ENCODE results near the gene AVPR1B.
"Not testable (repeated sequence)": the region's sequence is repeated elsewhere in the genome, so short reads cannot be mapped to it uniquely, and the experiment has no call there.

Gene AVPR1B

DNA sequence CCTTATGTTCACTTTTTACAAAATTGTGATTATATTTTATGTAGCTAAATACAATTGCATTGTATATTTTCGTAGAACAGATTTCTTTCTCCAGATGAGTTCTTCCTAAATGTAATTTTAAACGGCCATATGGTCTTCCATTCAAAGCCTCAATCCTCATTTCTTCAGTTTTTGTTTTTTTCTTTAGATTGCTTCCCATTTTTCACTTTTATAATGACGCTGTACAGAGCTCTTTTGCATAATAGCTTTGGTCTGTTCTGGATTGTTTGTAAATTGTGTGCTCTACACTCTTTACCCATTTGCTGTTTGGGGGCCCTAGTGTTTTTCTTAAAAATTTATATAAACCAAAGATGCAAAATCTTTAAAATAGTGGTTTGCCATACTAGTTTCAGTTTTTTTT is 27.8 kb downstream of the AVPR1B start:
- no peak for DNase-seq
- intact Hi-C loops (cut with DNase I), result no loop called here

DNA sequence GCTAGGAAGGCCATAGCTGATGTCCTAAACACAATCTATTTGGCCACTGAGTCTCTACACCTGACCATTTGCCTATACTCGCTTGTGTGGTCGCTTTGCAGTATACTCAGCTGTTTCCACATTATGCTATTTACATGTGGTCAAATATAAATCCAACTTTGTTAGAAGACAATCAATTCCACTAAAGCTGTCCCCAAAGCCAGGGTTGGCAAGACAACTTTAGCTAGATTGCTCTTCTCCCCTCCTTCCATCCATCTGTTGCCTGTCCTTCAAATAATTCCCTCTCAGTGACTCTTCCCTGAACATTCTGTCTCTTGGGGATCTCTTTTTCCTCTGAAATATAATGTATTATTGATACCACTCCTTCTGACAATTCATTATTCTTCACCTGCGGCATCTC is 30.1 kb downstream of the AVPR1B start:
- intact Hi-C loops (cut with DNase I), result no loop called here
- DNase-seq, result no peak

DNA sequence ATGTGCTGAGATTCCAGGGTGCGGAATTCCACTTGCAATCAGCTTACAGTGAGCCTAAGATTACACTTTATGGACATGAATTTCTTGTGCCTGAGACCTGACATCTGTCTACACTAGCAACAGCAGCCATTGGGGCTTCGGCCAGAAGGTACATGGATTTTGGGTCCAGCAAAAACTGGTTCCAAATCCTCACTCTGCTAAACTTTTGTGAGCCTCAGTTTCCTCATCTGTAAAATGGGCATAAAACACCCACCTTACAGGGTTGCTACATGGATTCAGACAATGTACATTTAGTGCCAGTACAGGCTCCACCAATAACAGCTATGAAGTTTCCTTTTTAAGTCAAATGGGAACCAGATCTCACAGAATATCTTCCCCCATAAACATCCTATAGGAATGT is 33.4 kb downstream of the AVPR1B start:
- intact Hi-C loops (cut with DNase I), result no loop called here
- DNase-seq, result no peak

DNA sequence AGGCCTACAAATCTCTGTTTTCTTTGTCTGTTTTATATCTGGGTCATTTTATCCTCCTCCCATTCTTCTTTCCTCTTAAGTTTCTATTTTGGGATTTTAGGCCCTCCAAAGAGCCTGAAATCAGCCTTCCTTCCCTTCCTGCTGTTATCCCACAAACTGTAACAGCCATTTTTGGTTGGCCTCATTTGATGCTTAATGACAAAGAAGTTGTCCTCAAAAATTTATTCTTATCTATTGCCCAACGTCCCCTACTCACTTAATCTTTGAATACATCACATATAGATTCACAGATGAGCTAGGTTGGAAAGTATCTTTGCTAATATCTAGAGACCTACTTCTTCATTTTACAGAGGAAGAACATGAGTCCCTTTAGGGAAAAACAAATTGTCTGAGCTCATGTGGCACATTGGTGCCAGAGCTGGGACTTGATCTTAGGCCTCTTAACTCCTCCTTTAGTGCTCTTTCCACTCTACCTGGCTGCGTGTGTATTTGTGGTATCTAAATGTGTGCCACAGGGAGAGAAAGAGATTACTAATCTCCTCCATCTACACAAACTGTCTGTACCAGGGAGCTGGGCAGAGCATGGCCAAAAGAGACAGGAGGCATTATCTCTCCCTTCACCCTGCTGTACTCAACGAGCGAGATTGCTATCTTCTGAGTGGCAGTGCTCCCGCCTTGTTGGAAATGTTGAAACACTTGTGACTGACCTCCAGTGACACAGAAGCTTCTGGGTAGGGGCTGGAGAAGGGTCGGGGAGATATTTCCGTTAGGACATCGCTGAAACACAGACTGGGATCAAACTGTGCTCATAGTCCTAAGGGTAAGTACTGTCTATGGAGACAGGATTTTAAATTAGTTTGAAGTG is 34.1 kb downstream of the AVPR1B start:
- DNase-seq, result no peak
- intact Hi-C loops (cut with DNase I), result no loop called here

DNA sequence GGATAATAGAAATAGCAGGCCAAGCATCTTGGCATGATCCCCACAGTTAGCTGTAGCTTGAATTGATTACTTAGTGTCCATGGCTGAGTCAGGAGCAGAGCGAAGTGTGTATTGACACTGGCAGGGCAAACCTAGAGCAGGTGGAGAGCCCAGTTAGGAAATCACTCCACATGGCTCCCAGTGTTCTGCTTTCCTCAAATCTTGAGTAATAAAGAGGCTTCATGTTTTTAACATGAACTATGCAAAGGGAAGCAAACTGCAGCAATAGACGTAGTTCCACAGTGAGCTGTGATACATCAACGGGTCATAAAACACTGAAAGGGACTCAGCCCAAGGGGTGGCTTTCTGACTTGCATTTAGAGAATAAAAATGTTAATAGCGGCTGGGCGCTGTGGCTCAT is 35.3 kb downstream of the AVPR1B start:
- no peak for DNase-seq
- intact Hi-C loops (cut with DNase I), result no loop called here

DNA sequence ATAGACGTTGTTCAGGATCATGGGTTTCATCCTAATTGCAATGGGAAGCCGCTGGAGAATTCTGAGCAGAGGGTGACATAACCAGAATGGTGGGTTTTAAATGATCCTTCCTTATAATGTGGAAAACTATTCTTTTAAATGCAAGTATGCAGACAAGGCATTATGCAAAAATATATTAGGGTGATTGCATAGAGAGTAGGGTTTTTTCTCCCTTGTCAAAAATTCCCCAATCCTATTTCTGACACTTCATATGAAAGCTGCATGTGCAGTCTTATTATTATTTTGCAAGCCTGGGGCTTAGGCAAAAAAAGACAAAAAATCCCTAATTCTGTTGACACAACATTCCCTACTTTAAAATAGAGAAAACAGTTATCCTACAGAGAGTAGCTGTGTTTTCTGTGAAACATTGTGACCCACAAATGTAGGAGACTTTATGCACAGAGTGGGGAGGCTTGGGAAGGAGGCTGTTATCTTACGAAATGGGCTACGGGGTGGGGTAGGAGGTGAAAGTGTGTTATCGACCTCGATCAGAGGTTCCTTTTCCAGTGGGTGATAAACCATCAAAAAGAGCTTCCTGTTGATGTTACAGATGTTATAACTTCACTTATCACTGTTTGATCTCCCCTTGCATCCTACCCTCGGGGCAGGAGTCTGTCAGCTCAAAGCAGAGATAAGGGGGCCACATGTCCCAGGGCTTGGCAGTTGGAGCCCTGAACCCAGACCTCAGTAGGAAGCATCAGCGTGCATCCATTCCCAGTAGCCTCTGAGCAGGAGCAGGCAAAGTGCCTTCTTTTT is 37.0 kb downstream of the AVPR1B start:
- no peak for DNase-seq
- intact Hi-C loops (cut with DNase I), result no loop called here

DNA sequence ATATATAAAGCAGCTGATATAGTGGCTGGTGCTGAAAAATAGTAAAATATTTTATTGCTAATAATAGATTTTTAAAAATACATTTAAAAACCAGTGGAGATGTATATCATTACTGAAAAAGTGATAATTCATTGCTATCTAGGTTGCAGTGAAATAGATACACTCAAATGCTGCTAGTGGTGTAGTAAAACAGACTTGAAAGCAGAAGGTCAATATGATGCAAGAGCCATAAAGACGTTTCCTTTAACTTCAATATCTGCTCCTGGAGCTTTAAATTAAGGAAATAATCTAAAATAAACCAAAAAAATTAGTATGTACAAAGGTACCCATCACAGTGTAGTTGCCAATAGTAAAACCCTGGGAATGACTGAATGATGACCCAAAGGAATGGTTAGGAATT is 38.1 kb downstream of the AVPR1B start:
- intact Hi-C loops (cut with DNase I), result no loop called here
- DNase-seq, result no peak

DNA sequence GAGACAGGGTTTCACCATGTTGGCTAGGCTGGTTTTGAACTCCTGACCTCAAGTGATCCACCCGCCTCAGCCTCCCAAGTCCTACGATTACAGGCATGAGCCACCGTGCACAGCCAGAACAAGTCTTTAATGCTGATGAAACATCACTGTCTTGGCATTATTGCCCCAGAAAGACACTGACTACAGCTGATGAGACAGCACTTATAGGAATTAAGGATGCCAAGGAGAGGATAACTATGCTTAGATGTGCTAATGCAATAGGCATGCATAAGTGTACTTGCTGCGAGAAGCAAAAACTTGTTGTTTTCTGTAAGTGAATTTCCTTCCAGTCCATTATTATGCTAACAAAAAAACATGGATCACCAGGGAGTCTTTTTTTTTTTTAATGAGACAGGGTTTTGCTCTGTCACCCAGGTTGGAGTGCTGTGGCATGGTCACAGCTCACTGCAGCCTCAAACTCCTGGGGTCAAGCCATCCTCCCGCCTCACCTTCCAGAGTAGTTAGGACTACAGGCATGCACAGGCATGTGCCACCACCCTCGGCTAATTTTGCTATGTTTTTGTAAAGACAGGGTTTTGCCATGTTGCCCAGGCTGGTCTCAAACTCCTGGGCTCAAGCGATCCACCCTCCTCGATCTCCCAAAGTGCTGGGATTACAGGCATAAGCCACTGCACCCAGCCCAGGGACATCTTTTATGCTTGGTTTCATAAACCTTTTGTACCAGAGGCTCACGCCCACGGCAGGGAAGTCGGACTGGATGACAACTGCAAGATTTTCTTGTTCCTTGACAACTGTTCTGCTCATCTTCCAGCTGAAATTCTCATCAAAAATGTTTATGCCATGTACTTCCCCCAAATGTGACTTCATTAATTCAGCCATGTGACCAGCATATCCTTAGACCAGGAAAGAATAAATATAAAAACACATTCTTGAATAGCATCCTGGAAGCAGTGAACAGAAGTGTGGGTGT is 41.1 kb downstream of the AVPR1B start:
- DNase-seq, result peak in 7 of 10 donors; percentile 25 to 86 (median 53)
- intact Hi-C loops (cut with DNase I), result no loop called here

DNA sequence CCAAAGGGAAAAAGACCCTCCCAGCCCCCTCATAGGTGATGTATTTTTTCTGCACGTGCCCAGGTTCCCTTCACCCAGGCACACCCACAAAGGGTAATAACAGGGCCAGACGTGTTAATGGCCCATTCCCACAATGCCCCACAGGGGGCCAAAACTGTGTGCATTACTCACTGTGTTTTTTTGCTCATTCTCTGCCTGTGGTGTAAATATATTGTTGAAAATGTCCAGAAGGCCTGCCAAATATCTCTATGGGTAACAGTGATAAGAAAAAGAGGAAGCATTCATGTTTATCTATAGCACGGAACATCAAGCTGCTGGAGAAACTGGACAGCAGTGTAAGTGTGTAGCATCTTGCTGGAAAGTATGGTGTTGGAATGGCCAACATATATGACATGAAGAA is 42.3 kb downstream of the AVPR1B start:
- DNase-seq, result no peak
- intact Hi-C loops (cut with DNase I), result no loop called here

DNA sequence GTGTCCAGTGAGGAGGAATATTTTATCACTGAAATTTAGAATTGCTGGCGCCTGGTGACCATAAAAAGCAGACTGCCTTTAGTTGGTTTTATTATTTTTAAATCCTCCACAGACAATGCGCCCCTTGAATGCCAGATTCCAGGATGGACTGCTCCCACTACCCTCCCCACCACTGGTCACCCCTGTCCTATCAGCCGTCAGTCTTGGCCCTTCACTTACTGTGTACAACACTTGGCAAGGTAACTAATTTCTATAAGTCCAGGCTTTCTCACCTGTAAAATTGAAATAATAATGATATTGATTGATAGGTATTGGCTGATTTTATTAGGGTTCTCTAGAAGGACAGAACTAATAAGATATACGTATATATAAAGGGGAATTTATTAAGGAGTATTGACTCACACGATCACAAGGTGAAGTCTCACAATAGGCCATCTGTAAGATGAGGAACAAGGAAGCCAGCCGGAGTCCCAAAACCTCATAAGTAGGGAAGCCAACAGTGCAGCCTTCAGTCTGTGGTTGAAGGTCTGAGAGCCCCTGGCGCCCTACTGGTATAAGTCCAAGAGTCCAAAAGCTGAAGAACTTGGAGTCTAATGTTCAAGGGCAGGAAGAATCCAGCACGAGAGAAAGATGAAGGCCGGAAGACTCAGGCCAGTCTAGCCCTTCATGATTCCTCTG is 46.4 kb downstream of the AVPR1B start:
- no peak for DNase-seq
- intact Hi-C loops (cut with DNase I), result no loop called here

DNA sequence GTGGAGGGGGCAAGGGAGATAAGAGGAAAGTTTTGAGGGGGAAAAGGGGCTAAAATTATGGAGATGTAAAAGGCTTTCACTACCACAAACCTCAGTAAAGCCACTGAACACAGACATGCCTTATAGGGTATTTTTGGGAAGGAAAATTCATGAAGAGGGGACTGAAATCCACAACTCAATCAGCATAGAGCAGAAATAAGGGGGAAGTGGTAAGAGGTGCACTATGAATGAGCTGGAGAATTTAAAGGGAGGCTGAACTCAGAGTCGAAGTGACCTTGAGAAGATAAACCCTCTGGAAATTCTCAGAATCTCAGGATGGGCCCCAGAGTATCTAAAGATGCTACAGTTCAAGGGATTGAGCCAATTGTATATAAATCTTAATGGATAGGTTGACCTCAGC is 48.9 kb downstream of the AVPR1B start:
- intact Hi-C loops (cut with DNase I), result no loop called here
- DNase-seq, result no peak

DNA sequence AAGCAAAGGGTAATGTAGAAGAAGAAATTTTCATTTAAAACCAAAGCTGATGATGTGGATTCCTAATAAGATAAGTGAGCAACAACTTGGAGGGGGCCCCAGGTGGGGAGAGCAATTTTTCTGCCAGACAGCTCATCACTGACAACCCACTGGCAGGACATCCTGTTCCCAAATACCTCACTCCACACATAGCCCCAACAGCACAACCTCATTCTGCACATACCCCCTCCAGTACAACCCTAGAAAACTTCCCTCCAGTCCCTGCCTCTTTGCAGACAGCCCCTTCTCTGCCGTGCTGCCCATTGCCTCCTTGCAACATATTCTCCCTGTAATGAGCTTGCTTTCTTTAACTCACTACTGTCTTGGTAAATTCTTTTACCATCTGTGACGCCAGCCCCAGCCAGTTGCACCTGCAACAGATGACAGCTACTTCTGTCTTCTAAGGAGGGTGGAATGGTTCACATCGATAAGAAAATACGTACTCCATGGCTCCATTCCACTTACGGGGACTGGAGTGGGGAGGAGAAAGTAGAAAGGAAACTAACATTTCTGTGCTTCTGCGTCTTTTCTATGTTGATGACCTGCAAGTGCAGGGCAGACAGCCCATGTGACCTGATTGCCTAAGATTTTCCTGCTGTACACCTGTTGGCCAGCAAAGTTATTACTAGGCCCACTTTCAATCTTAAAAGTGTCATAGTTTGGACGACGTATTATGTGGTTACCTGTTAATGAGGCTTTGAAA is 49.5 kb downstream of the AVPR1B start:
- intact Hi-C loops (cut with DNase I), result no loop called here
- DNase-seq, result no peak

DNA sequence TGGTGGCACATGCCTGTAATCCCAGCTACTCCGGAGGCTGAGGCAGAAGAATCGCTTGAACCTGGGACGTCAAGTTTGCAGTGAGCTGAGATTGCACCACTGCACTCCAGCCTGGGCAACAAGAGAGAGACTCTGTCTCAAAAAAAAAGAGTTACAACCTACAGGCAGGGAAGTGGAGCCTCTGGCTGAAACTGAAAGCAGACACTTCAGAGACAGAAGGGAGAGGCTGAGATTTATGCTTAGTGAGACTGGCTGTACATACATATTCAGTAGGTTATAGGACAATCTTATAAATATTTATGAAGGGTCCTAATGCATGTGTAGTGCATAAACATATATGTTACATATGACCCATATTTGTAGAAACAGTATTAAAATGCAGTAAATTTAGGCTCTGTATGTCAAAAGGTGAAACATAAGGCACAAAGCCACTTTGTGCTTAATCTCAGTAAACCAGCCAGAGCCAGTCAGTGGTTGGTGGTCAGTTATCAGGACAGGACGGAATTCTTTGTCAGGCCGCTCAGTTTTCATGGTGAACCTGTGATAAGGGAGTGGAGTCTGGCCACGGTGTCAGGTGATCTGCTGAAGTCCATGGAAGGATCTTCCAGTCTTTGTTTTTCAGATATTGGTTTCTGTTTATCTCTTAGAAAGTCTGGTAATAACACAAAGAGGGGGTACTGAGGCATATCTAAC is 50.6 kb downstream of the AVPR1B start:
- intact Hi-C loops (cut with DNase I), result no loop called here
- no peak for DNase-seq

DNA sequence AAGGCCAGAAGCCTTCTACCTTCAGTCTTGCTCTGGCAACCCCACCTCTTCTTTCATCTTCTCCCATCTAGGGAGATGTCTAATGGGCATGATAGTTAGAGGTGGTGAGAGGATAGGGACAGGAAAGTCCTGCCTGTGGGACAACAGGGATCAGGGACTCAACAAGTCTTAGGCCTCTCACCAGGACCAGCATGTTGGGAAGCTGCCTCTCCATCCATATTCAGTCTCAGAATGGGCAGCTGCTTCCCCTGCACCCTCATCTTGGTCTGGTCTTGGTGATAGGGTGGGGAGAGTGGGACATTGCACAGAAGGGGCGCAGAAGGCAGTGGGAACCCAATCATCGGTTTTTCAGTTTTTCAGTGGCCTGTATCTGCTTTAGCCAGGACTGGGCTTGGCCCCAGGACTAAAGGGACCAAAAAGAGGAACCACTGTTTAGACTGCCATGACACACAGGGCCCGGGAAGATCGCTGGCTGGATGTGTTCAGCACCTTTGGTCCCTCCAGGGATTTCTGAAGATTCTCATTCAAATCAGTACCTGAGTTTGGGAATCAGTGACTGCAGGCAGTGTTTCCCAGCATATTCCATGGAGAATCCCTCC is 51.5 kb downstream of the AVPR1B start:
- no peak for DNase-seq
- intact Hi-C loops (cut with DNase I), result no loop called here

DNA sequence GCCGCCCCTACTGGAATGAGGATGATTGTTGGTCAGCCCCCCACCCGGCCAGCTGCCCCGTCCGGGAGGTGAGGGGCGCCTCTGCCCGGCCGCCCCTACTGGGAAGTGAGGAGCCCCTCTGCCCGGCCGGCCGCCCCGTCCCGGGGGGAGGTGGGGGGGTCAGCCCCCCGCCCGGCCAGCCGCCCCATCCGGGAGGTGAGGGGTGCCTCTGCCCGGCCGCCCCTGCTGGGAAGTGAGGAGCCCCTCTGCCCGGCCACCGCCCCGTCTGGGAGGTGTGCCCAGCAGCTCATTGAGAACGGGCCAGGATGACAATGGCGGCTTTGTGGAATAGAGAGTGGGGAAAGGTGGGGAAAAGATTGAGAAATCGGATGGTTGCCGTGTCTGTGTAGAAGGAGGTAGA is 52.7 kb downstream of the AVPR1B start:
- DNase-seq; intact Hi-C loops (cut with DNase I): not testable (repeated sequence)

DNA sequence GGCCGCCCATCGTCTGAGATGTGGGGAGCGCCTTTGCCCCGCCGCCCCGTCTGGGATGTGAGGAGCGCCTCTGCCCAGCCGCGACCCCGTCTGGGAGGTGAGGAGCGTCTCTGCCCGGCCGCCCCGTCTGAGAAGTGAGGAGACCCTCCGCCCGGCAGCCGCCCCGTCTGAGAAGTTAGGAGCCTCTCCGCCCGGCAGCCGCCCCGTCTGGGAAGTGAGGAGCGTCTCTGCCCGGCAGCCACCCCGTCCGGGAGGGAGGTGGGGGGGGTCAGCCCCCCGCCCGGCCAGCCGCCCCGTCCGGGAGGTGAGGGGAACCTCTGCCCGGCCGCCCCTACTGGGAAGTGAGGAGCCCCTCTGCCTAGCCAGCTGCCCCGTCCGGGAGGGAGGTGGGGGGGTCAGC is 53.2 kb downstream of the AVPR1B start:
- intact Hi-C loops (cut with DNase I); DNase-seq: not testable (repeated sequence)

DNA sequence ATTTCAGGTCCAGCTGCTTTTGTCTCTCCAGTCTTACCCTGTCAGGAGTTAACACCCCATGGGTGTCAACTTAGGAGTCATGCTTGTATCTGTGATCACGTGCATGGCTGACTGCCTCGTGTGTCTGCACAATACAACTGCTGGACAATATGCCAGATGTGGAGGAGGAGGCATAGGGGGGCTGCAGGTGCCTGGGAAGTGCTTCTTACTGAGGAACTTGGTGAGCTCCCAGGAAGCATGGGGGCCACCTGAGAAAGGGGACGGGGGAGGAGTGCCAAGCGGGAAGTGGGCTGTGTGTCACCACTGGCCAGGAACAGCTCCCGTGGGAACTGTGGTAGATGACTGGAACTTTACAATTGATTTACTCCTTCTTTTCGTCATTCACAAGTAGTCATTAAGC is 54.7 kb downstream of the AVPR1B start:
- DNase-seq, result no peak
- intact Hi-C loops (cut with DNase I), result no loop called here

DNA sequence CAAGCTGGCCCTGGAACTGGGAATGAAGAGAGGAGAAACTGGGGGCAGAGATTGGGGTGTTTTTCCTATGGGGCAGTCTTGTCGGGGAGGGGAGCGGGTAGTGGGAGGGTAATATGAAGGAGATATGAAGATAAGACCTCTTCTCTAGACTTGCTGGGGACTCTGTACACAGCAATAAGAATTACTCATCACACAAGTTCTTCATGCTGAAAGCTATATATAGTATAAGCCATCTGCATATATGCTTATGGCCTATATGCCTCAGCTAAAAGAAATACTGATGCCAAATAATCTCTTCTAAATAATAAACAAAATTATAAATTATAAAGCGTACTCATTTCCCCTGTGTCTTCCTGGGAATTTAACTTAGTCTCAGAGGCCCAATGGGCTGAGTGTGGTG is 56.3 kb downstream of the AVPR1B start:
- intact Hi-C loops (cut with DNase I), result no loop called here
- DNase-seq, result no peak

Measured in posterior cingulate gyrus (tissue), 11 donors.